Measurements from ENCODE around the gene URAD. TPM values are rescaled to one million over a fixed set of nuclear protein-coding genes. Genes with fewer than 3 reads are reported as not detected.

The URAD gene
- total RNA-seq, 2 donors from 2014 or later = not detected

GRCh38 chr13:27981006-27981708, 7.3 kb downstream of the URAD start:
- ATAC-seq (ENCODE audit: insufficient number of reproducible peaks, low FRiP score, low read depth) (no peak), DNase-seq (ENCODE audit: low spot score) (no peak)
- Histone ChIP-seq H3K9me3 (no peaks in the 10 kb centered on the region), H3K4me3 (no peak overlapping the region), H3K27me3 (replicated peaks; ENCODE audit: insufficient read depth) (peaks cover 9% of the 10 kb centered on the region), H3K36me3 (no peaks in the 10 kb centered on the region), H3K27ac (no peak overlapping the region), H3K4me1 (ENCODE audit: control insufficient read depth in 1 of 2, low read depth in 2 of 2) (peaks cover 8 to 28% of the 10 kb centered on the region in 2 donors)
- TF ChIP-seq, protein P1, sequence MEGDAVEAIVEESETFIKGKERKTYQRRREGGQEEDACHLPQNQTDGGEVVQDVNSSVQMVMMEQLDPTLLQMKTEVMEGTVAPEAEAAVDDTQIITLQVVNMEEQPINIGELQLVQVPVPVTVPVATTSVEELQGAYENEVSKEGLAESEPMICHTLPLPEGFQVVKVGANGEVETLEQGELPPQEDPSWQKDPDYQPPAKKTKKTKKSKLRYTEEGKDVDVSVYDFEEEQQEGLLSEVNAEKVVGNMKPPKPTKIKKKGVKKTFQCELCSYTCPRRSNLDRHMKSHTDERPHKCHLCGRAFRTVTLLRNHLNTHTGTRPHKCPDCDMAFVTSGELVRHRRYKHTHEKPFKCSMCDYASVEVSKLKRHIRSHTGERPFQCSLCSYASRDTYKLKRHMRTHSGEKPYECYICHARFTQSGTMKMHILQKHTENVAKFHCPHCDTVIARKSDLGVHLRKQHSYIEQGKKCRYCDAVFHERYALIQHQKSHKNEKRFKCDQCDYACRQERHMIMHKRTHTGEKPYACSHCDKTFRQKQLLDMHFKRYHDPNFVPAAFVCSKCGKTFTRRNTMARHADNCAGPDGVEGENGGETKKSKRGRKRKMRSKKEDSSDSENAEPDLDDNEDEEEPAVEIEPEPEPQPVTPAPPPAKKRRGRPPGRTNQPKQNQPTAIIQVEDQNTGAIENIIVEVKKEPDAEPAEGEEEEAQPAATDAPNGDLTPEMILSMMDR (IDR thresholded peaks at IDR 0.05) = no peak

- H3K9me3 ChIP-seq = no peaks in the 10 kb centered on the region
- no peaks in the 10 kb centered on the region for H3K36me3 ChIP-seq
- TF ChIP-seq, protein P1 (IDR thresholded peaks at IDR 0.05) = no peak
Observed at GRCh38 chr13:27980280-27980998, 8.1 kb downstream of the URAD start.

DNA sequence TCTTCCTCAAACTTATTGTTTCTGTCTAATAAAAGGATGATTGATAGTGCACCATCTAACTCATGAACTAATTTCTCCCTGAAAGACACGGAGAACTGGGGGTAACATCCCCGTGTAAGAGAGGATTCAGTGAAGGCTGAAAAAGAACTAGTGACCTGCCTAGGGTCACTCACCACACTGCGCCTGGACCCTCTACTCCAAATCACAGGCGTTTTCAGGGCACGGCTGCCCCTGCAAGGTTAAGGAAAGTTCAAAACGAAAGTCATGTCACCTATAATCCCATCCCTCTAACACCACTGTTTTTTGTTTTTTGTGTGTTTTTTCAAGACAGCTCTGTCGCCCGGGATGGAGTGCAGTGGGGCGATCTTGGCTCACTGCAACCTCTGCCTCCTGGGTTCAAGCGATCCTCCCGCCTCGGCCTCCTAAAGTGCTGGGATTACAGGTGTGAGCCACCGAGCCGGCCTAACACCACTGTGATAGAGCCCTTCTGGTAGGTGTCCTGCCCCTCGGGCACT, 8.7 kb downstream of the URAD start:
- peaks cover 9% of the 10 kb centered on the region for H3K27me3 ChIP-seq (replicated peaks; ENCODE audit: insufficient read depth)
- peak overlapping the region; percentile 34 for H3K4me3 ChIP-seq
- H3K4me1 ChIP-seq (ENCODE audit: control insufficient read depth in 1 of 2, low read depth in 2 of 2) = peaks cover 8 to 32% of the 10 kb centered on the region in 2 donors
- H3K27ac ChIP-seq = no peak overlapping the region
- no peaks in the 10 kb centered on the region for H3K36me3 ChIP-seq
- TF ChIP-seq, protein P1 (IDR thresholded peaks at IDR 0.05) = no peak
- ATAC-seq (ENCODE audit: insufficient number of reproducible peaks, low FRiP score, low read depth) = no peak
- no peak for DNase-seq (ENCODE audit: low spot score)
- no peaks in the 10 kb centered on the region for H3K9me3 ChIP-seq

More at GRCh38 chr13:27980280-27980998, 8.1 kb downstream of the URAD start:
- H3K4me3 ChIP-seq = peak overlapping the region; percentile 34
- no peak for DNase-seq (ENCODE audit: low spot score)
- ATAC-seq (ENCODE audit: insufficient number of reproducible peaks, low FRiP score, low read depth) = no peak
- no peak overlapping the region for H3K27ac ChIP-seq
- H3K4me1 ChIP-seq (ENCODE audit: control insufficient read depth in 1 of 2, low read depth in 2 of 2) = peaks cover 8 to 32% of the 10 kb centered on the region in 2 donors
- H3K27me3 ChIP-seq (replicated peaks; ENCODE audit: insufficient read depth) = peaks cover 9% of the 10 kb centered on the region

DNA sequence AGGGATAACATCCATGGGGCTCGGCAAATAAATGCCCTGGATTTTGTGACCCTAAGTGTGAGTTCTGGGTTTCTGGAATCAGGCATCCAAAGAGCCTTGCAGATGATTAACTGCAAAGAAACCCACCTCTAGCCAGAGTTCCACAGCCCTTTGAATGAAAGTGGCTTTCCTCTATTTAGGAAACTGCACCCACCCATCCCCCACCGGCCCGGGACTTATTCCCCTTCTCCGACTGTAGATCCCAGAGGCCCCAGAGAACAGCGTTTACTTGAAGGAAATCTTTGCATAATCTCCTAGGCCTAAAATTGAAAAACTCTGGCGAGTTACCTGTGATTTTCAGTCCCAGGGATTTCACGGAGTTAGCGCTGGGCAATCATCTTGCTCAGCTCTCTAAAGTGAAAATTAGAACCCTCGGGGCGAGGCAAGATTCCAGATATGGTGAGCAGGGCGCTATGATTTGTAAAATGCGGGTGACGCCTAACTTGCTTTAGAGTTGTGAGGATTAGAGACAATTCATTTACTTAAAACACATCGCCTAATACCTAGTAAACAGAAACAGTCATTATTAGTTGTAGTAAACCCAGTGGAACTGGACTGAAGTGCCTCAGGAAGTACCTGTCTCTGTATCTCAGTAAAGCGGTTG, 9.4 kb downstream of the URAD start:
- Histone ChIP-seq H3K9me3 (no peaks in the 10 kb centered on the region), H3K4me3 (peak overlapping the region; percentile 4), H3K27me3 (replicated peaks; ENCODE audit: insufficient read depth) (peaks cover 9% of the 10 kb centered on the region), H3K27ac (no peak overlapping the region), H3K36me3 (no peaks in the 10 kb centered on the region), H3K4me1 (ENCODE audit: control insufficient read depth in 1 of 2, low read depth in 2 of 2) (peaks cover 8 to 32% of the 10 kb centered on the region in 2 donors)
- TF ChIP-seq, protein P1 (IDR thresholded peaks at IDR 0.05) = no peak
- ATAC-seq (ENCODE audit: insufficient number of reproducible peaks, low FRiP score, low read depth) (no peak), DNase-seq (ENCODE audit: low spot score) (no peak)
